SK-N-SH (cell line): ENCODE data around the gene SSTR5. TPM values are rescaled to one million over a fixed set of nuclear protein-coding genes. Genes with fewer than 3 reads are reported as not detected.

Experiments used
- CTCF ChIA-PET: fragments of 300-600, 350-600 bp; formaldehyde crosslinking; extraction: SDS; loops from one replicate; lab custom pipeline; 2021; lab: Yijun Ruan, JAX
- POLR2A ChIA-PET: fragments of 350-600 bp; sonication (Branson Sonifier 250); formaldehyde crosslinking; extraction: SDS; loops from one replicate; lab custom pipeline; 2020; ENCODE audit warnings: antibody characterized with exemption, inconsistent platforms; lab: Yijun Ruan, JAX
- DNase-seq: peaks from one replicate; pipeline ENCODE4 v3.0.0; 2012
- H2AFZ ChIP-seq: fragments of 200-600 bp; sonication (generic); 2 replicates; pipeline ENCODE4 v1.8.1; 2016; ENCODE audit warnings: antibody characterized with exemption, mild to moderate bottlenecking, low read depth
- H3F3A ChIP-seq: fragments of 200-600 bp; sonication (generic); replicated peaks from 2 replicates; pipeline ENCODE3; 2016; ENCODE audit warnings: antibody characterized with exemption, mild to moderate bottlenecking; ENCODE audit not compliant: insufficient read depth
- H3K27ac ChIP-seq, 2 experiments: fragments of 200-500 bp in 1 of 2; fragments of 200-600 bp in 1 of 2; sonication (Bioruptor generic) in 1 of 2; sonication (generic), shearing (Covaris generic) in 1 of 2; 2 replicates each; pipeline versions ENCODE4 v1.5.1 to v1.6.1; 2014 to 2016; ENCODE audit warnings: low read depth in 2 of 2, inconsistent platforms in 1 of 2, low read length in 1 of 2, mild to moderate bottlenecking in 1 of 2, mixed read lengths in 1 of 2
- H3K27me3 ChIP-seq: fragments of 200-600 bp; sonication (generic), shearing (Covaris generic); 2 replicates; pipeline ENCODE4 v1.6.1; 2016; ENCODE audit warnings: mixed run types; ENCODE audit not compliant: insufficient read depth
- H3K36me3 ChIP-seq, 2 experiments: fragments of 200-500 bp in 1 of 2; fragments of 200-600 bp in 1 of 2; sonication (Bioruptor generic) in 1 of 2; sonication (generic) in 1 of 2; replicated peaks in 1 of 2; 2 replicates each; pipeline versions ENCODE3 to v1.5.1; 2014 to 2016; ENCODE audit warnings: low read length in 1 of 2, mild to moderate bottlenecking in 1 of 2; ENCODE audit not compliant: insufficient read depth in 2 of 2, control insufficient read depth in 1 of 2
- H3K4me1 ChIP-seq, 2 experiments: fragments of 200-500 bp in 1 of 2; fragments of 200-600 bp in 1 of 2; sonication (Bioruptor generic) in 1 of 2; sonication (generic), shearing (Covaris generic) in 1 of 2; 2 replicates each; pipeline versions ENCODE4 v1.5.1 to v1.6.1; 2014 to 2016; ENCODE audit warnings: low read depth in 1 of 2, low read length in 1 of 2, mixed run types in 1 of 2; ENCODE audit not compliant: insufficient read depth in 2 of 2, control insufficient read depth in 1 of 2
- H3K4me2 ChIP-seq: fragments of 200-600 bp; sonication (generic), shearing (Covaris generic); 2 replicates; pipeline ENCODE4 v1.6.1; 2017; ENCODE audit warnings: mixed run types
- H3K4me3 ChIP-seq, 2 experiments: fragments of 200-500 bp in 1 of 2; fragments of 200-600 bp in 1 of 2; sonication (Bioruptor generic) in 1 of 2; sonication (generic), shearing (Covaris generic) in 1 of 2; 2 replicates each; pipeline versions ENCODE4 v1.5.1 to v1.8.1; 2014 to 2016; ENCODE audit warnings: low read depth in 2 of 2, inconsistent platforms in 1 of 2, low read length in 1 of 2, mild to moderate bottlenecking in 1 of 2, mixed read lengths in 1 of 2, moderate library complexity in 1 of 2
- H3K79me2 ChIP-seq: fragments of 200-600 bp; sonication (generic); 2 replicates; pipeline ENCODE4 v1.8.1; 2017; ENCODE audit warnings: mild to moderate bottlenecking; ENCODE audit not compliant: insufficient read depth
- H3K9ac ChIP-seq: fragments of 200-600 bp; sonication (generic); 2 replicates; pipeline ENCODE4 v1.6.1; 2017; ENCODE audit warnings: mixed run types
- H3K9me2 ChIP-seq: fragments of 200-600 bp; sonication (generic); 2 replicates; pipeline ENCODE4 v1.6.1; 2017; ENCODE audit warnings: mixed run types
- H3K9me3 ChIP-seq: fragments of 200-600 bp; sonication (generic); 2 replicates; pipeline ENCODE4 v1.6.1; 2017; ENCODE audit warnings: mixed run types, mild to moderate bottlenecking, moderate library complexity
- H4K20me1 ChIP-seq: fragments of 200-600 bp; sonication (generic); 2 replicates; pipeline ENCODE4 v1.6.1; 2017; ENCODE audit warnings: mild to moderate bottlenecking, mixed run types; ENCODE audit not compliant: insufficient read depth
- CHD2 ChIP-seq: fragments of 150-350 bp; IDR thresholded peaks from 2 replicates; pipeline ENCODE4 v1.6.1; 2018; ENCODE audit warnings: low read length; ENCODE audit not compliant: partially characterized antibody
- ELF1 ChIP-seq: IDR thresholded peaks from 2 replicates; pipeline ENCODE4 v1.4.0; 2012
- EZH2phosphoT487 ChIP-seq: fragments of 200-600 bp; sonication (generic); IDR thresholded peaks from 2 replicates; pipeline ENCODE4 v1.6.1; 2017; ENCODE audit warnings: low read depth, mixed run types, mild to moderate bottlenecking, antibody characterized with exemption, moderate library complexity, borderline replicate concordance
- FOSL2 ChIP-seq: IDR thresholded peaks from 2 replicates; pipeline ENCODE4 v1.4.0; 2012; ENCODE audit warnings: low read depth, mild to moderate bottlenecking, moderate library complexity, borderline replicate concordance
- FOXM1 ChIP-seq: IDR thresholded peaks from 2 replicates; pipeline ENCODE4 v1.4.0; 2012; ENCODE audit warnings: low read depth, mild to moderate bottlenecking
- GATA2 ChIP-seq: sonication (generic); formaldehyde crosslinking; IDR thresholded peaks from 2 replicates; pipeline ENCODE4 v1.5.0; 2020; ENCODE audit warnings: mild to moderate bottlenecking, missing genetic modification reagents
- NFIC ChIP-seq: IDR thresholded peaks from 2 replicates; pipeline ENCODE4 v1.4.0; 2012; ENCODE audit warnings: borderline replicate concordance
- NRF1 ChIP-seq: IDR thresholded peaks from 2 replicates; pipeline ENCODE4 v1.6.1; 2012; ENCODE audit warnings: low read depth, mild to moderate bottlenecking, low read length
- RAD21 ChIP-seq: IDR thresholded peaks from 2 replicates; pipeline ENCODE4 v1.6.1; 2012; ENCODE audit warnings: mild to moderate bottlenecking, low read length
- RCOR1 ChIP-seq: fragments of 150-350 bp; IDR thresholded peaks from 2 replicates; pipeline ENCODE4 v1.6.1; 2017; ENCODE audit warnings: antibody characterized with exemption, low read length
- RFX5 ChIP-seq: IDR thresholded peaks from 2 replicates; pipeline ENCODE4 v1.6.1; 2012; ENCODE audit warnings: mild to moderate bottlenecking, improper control_type of control experiment, low read length
- SIN3A ChIP-seq: IDR thresholded peaks from 2 replicates; pipeline ENCODE4 v1.6.1; 2012; ENCODE audit warnings: low read depth, mild to moderate bottlenecking, low read length, moderate library complexity, borderline replicate concordance
- TAF1 ChIP-seq: IDR thresholded peaks from 2 replicates; pipeline ENCODE4 v1.6.1; 2012; ENCODE audit warnings: low read depth, mild to moderate bottlenecking, low read length, moderate library complexity, borderline replicate concordance
- TEAD4 ChIP-seq: IDR thresholded peaks from 2 replicates; pipeline ENCODE4 v1.4.0; 2012; ENCODE audit warnings: mild to moderate bottlenecking, borderline replicate concordance; ENCODE audit not compliant: insufficient read depth
- WGBS: methylation state at CpG from one replicate; pipeline ENCODE4 v1.1.6; 2017; ENCODE audit warnings: low lambda C conversion rate; 5-methylcytosine and 5-hydroxymethylcytosine counted together
- polyA plus RNA-seq, 3 experiments: library from polyadenylated mRNA; depleted of rRNA; stranded (reverse); fragments of >200 nt; gene quantifications; 2 replicates each; pipeline ENCODE4 v1.2.3, GENCODE V29; 2012
- TF ChIP-seq, protein P1 (sequence below): IDR thresholded peaks from 2 replicates; pipeline ENCODE4 v1.6.1; 2012; ENCODE audit warnings: mild to moderate bottlenecking, low read depth, low read length, moderate library complexity
- TF ChIP-seq, protein P2 (sequence below): IDR thresholded peaks from 2 replicates; pipeline ENCODE4 v1.4.0; 2012; ENCODE audit warnings: low read depth, borderline replicate concordance
- TF ChIP-seq, protein P3 (sequence below): IDR thresholded peaks from 2 replicates; pipeline ENCODE4 v1.4.0; 2012; ENCODE audit warnings: low read depth, borderline replicate concordance
- TF ChIP-seq, protein P4 (sequence below): IDR thresholded peaks from 2 replicates; pipeline ENCODE4; 2012

The SSTR5 gene
- polyA plus RNA-seq, 1 of the 3 experiments (the other 2 are of a cell fraction) = not detected

DNA sequence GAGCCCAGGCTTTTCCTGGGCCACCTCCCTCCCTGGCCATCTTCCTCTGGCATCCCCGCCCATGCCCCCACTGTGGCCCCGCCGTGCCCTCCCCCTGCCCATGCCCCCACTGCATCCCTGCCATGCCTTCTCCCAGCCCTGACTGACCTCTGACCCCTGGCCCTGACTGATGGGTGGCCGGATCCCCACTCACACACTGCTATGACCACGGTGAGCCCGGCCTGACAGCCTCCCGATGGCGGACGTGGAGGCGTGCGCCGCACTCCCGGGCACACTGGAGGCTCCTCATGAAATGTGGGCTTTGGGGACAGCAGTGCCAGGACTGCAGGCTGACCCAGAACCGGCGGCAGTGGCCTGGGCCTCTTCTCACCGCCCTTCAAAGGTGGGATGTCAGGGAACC lies 34.1 kb downstream of the SSTR5 start:
- CTCF ChIA-PET = interaction anchor here (0.9 to 1.5 kb wide), 7 partner anchors 11 to 111 kb away, joined by 3 to 8 read pairs (median 4); no protein-coding TSS in a partner anchor

DNA sequence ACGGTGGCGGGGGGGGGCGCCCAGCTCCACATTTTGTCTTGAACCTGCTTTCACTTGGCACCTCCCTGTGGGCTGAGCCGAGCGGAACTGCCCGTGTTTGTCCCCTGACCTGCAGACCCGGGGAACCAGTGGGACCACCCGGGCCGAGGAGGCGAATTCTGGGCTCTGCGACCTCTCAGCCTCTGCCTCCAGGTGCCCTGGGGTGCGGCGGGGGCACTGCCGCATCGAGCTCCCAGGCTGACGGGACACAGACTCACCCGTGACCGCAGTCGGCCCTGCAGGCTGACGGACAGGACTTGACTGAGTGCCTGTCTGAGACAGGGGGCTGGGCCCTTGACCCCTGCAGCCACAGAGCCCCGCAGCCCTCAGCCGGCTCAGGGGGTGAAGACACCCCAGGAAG lies 34.6 kb downstream of the SSTR5 start:
- CTCF ChIA-PET = interaction anchor here (1.0 to 1.5 kb wide), 3 partner anchors 10 to 82 kb away, joined by 3 to 8 read pairs (median 4); no protein-coding TSS in a partner anchor
- no peaks in the 10 kb centered on the region for H3K9me3 ChIP-seq
- H3K4me1 ChIP-seq = no peaks in the 10 kb centered on the region; a peak in 1 of 4 replicates
- no peaks in the 10 kb centered on the region for H3K9me2 ChIP-seq
- H3K36me3 ChIP-seq = no peaks in the 10 kb centered on the region
- H3F3A ChIP-seq = no peaks in the 10 kb centered on the region
- no peak overlapping the region for H3K4me2 ChIP-seq
- peaks cover 85% of the 10 kb centered on the region for H3K27me3 ChIP-seq
- 27% methylated on average over 3 of the region's 22 CpGs for WGBS
- H3K4me3 ChIP-seq = no peak overlapping the region
- no peak overlapping the region for H3K9ac ChIP-seq
- H3K79me2 ChIP-seq = no peaks in the 10 kb centered on the region
- POLR2A ChIA-PET = no interaction called here
- peaks cover 17% of the 10 kb centered on the region for H4K20me1 ChIP-seq
- H3K27ac ChIP-seq = no peak overlapping the region
- H2AFZ ChIP-seq = no peak overlapping the region
- DNase-seq = no peak
- TF ChIP-seq RAD21 (no peak), SIN3A (no peak), TAF1 (no peak), FOSL2 (no peak), RCOR1 (no peak), GATA2 (CRISPR knock-in tag) (no peak), FOXM1 (no peak), RFX5 (no peak), NFIC (no peak), NRF1 (no peak)
- TF ChIP-seq, protein P1, sequence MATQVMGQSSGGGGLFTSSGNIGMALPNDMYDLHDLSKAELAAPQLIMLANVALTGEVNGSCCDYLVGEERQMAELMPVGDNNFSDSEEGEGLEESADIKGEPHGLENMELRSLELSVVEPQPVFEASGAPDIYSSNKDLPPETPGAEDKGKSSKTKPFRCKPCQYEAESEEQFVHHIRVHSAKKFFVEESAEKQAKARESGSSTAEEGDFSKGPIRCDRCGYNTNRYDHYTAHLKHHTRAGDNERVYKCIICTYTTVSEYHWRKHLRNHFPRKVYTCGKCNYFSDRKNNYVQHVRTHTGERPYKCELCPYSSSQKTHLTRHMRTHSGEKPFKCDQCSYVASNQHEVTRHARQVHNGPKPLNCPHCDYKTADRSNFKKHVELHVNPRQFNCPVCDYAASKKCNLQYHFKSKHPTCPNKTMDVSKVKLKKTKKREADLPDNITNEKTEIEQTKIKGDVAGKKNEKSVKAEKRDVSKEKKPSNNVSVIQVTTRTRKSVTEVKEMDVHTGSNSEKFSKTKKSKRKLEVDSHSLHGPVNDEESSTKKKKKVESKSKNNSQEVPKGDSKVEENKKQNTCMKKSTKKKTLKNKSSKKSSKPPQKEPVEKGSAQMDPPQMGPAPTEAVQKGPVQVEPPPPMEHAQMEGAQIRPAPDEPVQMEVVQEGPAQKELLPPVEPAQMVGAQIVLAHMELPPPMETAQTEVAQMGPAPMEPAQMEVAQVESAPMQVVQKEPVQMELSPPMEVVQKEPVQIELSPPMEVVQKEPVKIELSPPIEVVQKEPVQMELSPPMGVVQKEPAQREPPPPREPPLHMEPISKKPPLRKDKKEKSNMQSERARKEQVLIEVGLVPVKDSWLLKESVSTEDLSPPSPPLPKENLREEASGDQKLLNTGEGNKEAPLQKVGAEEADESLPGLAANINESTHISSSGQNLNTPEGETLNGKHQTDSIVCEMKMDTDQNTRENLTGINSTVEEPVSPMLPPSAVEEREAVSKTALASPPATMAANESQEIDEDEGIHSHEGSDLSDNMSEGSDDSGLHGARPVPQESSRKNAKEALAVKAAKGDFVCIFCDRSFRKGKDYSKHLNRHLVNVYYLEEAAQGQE = no peak
- TF ChIP-seq, protein P2, sequence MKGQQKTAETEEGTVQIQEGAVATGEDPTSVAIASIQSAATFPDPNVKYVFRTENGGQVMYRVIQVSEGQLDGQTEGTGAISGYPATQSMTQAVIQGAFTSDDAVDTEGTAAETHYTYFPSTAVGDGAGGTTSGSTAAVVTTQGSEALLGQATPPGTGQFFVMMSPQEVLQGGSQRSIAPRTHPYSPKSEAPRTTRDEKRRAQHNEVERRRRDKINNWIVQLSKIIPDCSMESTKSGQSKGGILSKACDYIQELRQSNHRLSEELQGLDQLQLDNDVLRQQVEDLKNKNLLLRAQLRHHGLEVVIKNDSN = no peak
- TF ChIP-seq, protein P3, sequence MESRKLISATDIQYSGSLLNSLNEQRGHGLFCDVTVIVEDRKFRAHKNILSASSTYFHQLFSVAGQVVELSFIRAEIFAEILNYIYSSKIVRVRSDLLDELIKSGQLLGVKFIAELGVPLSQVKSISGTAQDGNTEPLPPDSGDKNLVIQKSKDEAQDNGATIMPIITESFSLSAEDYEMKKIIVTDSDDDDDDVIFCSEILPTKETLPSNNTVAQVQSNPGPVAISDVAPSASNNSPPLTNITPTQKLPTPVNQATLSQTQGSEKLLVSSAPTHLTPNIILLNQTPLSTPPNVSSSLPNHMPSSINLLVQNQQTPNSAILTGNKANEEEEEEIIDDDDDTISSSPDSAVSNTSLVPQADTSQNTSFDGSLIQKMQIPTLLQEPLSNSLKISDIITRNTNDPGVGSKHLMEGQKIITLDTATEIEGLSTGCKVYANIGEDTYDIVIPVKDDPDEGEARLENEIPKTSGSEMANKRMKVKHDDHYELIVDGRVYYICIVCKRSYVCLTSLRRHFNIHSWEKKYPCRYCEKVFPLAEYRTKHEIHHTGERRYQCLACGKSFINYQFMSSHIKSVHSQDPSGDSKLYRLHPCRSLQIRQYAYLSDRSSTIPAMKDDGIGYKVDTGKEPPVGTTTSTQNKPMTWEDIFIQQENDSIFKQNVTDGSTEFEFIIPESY = no peak
- TF ChIP-seq, protein P4, sequence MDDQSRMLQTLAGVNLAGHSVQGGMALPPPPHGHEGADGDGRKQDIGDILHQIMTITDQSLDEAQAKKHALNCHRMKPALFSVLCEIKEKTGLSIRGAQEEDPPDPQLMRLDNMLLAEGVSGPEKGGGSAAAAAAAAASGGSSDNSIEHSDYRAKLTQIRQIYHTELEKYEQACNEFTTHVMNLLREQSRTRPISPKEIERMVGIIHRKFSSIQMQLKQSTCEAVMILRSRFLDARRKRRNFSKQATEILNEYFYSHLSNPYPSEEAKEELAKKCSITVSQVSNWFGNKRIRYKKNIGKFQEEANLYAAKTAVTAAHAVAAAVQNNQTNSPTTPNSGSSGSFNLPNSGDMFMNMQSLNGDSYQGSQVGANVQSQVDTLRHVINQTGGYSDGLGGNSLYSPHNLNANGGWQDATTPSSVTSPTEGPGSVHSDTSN = no peak

More for the DNA sequence above, 34.1 kb downstream of the SSTR5 start:
- Histone ChIP-seq H3K9ac (no peak overlapping the region), H3K4me2 (no peak overlapping the region), H3K27ac (no peak overlapping the region), H2AFZ (no peak overlapping the region), H3K4me1 (no peaks in the 10 kb centered on the region; a peak in 1 of 4 replicates), H3K27me3 (peaks cover 85% of the 10 kb centered on the region), H4K20me1 (peaks cover 17% of the 10 kb centered on the region), H3K9me2 (no peaks in the 10 kb centered on the region), H3K9me3 (no peaks in the 10 kb centered on the region), H3F3A (no peaks in the 10 kb centered on the region), H3K79me2 (no peaks in the 10 kb centered on the region), H3K4me3 (no peak overlapping the region), H3K36me3 (no peaks in the 10 kb centered on the region)
- WGBS = 16% methylated on average over 9 of the region's 16 CpGs
- DNase-seq = no peak
- POLR2A ChIA-PET = no interaction called here
- TF ChIP-seq ELF1 = no peak
- no peak for TF ChIP-seq CHD2
- no peak for TF ChIP-seq TEAD4
- TF ChIP-seq, protein P3 = no peak
- no peak for TF ChIP-seq EZH2phosphoT487
